Measurements from ENCODE around the gene GTF2H4.

GTF2H4 gene

DNA sequence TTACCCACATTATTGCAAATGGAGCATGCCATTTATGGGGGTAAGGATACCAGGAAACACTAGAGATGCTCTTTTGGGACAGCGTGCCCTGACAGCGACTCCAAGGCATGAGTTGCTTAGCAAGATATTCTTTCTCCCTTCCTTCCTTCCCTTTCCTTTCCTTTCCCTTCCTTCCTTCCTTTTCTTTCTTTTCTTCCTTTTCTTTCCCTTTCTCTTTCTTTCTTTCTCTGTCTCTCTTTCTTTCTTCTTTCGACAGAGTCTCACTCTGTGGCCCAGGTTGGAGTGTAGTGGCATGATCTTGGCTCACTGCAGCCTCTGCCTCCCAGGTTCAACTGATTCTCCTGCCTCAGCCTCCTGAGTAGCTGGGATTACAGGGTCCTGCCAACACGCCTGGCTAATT lies 36.0 kb downstream of the GTF2H4 start:
- no peak overlapping the region for H3K4me3 ChIP-seq (replicated peaks in 1 of 2; ENCODE audit: low read depth in 2 of 2, low read length in 2 of 2)
- DNase-seq (ENCODE audit: low read depth in 2 of 2): no peak
- TF ChIP-seq, protein P1, sequence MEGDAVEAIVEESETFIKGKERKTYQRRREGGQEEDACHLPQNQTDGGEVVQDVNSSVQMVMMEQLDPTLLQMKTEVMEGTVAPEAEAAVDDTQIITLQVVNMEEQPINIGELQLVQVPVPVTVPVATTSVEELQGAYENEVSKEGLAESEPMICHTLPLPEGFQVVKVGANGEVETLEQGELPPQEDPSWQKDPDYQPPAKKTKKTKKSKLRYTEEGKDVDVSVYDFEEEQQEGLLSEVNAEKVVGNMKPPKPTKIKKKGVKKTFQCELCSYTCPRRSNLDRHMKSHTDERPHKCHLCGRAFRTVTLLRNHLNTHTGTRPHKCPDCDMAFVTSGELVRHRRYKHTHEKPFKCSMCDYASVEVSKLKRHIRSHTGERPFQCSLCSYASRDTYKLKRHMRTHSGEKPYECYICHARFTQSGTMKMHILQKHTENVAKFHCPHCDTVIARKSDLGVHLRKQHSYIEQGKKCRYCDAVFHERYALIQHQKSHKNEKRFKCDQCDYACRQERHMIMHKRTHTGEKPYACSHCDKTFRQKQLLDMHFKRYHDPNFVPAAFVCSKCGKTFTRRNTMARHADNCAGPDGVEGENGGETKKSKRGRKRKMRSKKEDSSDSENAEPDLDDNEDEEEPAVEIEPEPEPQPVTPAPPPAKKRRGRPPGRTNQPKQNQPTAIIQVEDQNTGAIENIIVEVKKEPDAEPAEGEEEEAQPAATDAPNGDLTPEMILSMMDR (IDR thresholded peaks at IDR 0.05; ENCODE audit: low read depth, low read length): no peak

DNA sequence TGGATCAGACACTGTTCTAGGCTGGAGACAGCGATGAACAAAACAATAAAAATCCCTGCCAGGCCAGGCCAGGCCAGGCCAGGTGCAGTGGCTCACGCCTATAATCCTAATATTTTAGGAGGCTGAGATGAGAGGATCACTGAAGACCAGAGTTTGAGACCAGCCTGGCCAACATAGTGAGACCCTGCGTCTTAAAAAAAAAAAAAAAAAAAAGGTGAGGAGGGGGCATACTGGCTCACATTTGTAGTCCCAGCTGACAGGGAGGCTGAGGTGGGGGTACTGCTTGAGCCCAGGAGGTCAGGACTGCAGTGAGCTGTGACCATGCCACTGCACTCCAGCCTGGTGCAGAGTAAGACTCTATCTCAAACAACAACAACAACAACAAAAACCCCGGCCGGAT lies 37.3 kb downstream of the GTF2H4 start:
- H3K4me3 ChIP-seq (replicated peaks in 1 of 2; ENCODE audit: low read depth in 2 of 2, low read length in 2 of 2): no peak overlapping the region
- TF ChIP-seq, protein P1 (IDR thresholded peaks at IDR 0.05; ENCODE audit: low read depth, low read length): no peak
- DNase-seq (ENCODE audit: low read depth in 2 of 2): no peak

DNA sequence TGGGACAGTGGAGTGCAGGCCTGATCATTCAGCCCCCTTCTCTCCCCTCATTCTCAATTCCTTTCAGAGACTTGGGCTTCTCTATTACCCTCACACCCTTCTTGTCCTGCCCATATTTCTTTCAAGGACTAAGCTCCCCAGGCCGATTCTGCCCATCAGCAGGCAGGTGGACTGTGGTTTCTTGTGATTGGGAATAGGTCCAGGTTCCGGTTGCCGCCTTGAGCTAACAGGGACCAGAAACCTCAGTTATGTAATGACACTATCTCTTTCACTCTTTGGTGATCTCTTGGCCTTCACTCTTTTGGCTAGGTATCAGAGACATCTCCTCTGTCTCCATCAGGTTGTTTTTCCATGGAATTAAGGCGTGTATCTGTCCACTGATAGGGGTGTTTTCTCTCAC lies 39.2 kb downstream of the GTF2H4 start:
- no peak overlapping the region for H3K4me3 ChIP-seq (replicated peaks in 1 of 2; ENCODE audit: low read depth in 2 of 2, low read length in 2 of 2)
- TF ChIP-seq, protein P1 (IDR thresholded peaks at IDR 0.05; ENCODE audit: low read depth, low read length): no peak
- no peak for DNase-seq (ENCODE audit: low read depth in 2 of 2)

DNA sequence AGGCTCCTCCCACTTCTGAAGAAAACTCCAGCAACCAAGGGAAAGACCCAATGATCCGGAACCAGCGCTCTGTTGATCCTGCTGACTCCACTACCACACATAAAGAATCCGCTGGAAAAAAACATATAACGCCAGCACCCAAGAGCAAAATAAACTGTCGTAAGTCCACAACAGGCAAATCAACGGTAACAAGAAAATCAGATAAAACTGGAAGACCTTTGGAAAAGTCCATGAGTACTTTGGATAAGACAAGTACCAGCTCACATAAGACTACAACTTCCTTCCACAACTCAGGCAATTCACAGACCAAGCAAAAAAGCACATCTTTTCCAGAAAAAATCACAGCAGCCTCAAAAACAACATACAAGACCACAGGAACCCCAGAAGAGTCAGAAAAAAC lies 40.8 kb downstream of the GTF2H4 start:
- DNase-seq (ENCODE audit: low read depth in 2 of 2): no peak
- no peak overlapping the region for H3K4me3 ChIP-seq (replicated peaks in 1 of 2; ENCODE audit: low read depth in 2 of 2, low read length in 2 of 2)
- TF ChIP-seq, protein P1 (IDR thresholded peaks at IDR 0.05; ENCODE audit: low read depth, low read length): no peak

DNA sequence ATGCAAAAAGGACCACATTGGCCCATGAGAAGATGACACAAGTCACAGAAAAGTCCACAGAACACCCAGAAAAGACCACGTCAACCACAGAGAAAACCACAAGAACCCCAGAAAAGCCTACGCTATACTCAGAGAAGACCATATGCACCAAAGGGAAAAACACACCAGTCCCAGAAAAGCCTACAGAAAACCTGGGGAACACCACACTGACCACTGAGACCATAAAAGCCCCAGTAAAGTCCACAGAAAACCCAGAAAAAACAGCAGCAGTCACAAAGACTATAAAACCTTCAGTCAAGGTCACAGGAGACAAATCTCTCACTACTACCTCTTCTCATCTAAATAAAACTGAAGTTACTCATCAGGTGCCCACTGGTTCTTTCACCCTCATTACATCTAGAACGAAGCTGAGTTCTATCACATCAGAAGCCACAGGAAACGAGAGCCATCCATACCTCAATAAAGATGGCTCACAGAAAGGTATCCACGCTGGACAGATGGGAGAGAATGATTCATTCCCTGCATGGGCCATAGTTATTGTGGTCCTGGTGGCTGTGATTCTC lies 44.0 kb downstream of the GTF2H4 start:
- DNase-seq (ENCODE audit: low read depth in 2 of 2): no peak
- H3K4me3 ChIP-seq (replicated peaks in 1 of 2; ENCODE audit: low read depth in 2 of 2, low read length in 2 of 2): no peak overlapping the region
- TF ChIP-seq, protein P1 (IDR thresholded peaks at IDR 0.05; ENCODE audit: low read depth, low read length): no peak

DNA sequence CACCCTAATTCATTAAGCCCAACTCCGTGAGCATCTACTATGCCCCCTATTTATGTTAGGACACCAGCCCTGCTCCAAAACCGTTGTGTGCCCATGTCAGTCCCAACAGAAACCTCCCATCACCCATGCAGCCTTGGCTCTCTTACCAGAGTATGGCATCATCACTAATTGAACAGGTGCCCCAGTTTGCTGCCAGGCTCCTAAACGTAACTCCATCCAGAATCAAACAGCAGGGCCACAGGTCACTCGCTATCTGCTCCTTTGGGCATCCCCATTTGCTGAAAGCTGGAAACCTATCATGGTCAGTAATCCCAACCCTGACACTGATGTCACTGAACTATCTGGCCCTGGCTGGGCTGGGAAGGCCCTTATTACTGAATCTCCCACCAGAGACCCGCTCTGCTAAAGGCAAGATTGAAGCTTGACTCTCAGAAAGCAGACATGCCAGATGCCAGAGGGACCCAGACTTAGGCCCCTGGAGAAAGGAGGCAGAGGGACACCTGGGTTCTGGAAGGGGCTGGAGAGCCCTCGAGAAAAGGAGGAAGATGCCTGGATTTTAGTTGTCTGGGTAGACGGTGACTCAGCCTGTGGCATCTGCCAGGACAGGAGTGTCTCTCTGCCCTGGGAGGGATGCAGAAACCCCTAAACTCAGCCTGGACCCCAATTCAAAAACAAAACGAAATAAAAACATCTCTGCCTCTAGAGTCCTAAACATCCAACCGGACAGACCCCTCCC lies 46.8 kb downstream of the GTF2H4 start:
- TF ChIP-seq, protein P1 (IDR thresholded peaks at IDR 0.05; ENCODE audit: low read depth, low read length): no peak
- DNase-seq (ENCODE audit: low read depth in 2 of 2): no peak
- no peak overlapping the region for H3K4me3 ChIP-seq (replicated peaks in 1 of 2; ENCODE audit: low read depth in 2 of 2, low read length in 2 of 2)
